Left hindlimb (tissue), 1 donor: ENCODE data around the gene C2.
"Not testable (repeated sequence)": the region's sequence is repeated elsewhere in the genome, so short reads cannot be mapped to it uniquely, and the experiment has no call there.

Source experiments
- DNase-seq: peaks from one replicate; pipeline ENCODE4 v3.0.0-alpha.2; 2018

Gene C2

DNA sequence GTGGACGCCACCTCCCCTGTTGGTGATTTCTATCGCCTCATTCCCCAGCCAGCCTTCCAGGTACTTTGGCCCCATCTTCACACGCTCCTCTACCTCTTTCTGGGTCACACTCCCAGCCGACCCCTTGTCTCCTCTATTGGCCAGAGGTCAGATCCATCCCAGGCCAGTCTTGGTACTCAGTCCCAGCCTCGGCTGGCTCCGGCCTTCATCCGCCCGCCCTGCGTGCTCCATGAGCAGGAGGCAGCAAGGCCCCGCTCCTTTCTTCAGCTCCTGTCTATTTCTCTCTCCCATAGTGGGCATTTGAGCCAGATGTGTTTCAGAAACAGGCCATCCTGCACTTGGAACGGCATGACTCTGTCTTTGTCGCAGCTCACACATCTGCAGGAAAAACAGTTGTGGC lies 34.1 kb downstream of the C2 start:
- peak; percentile 25 for DNase-seq

DNA sequence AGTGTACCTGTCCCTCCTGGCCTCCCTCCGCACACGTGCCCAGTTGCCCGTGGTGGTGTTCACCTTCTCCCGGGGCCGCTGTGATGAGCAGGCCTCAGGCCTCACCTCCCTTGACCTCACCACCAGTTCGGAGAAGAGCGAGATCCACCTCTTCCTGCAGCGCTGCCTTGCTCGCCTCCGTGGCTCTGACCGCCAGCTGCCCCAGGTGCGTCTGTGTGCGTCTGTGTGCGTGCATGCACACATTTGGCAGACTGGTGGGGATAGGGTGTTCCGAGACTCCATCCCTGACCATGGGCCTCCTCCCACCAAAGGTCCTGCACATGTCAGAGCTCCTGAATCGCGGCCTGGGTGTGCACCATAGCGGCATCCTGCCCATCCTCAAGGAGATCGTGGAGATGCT lies 36.4 kb downstream of the C2 start:
- no peak for DNase-seq

DNA sequence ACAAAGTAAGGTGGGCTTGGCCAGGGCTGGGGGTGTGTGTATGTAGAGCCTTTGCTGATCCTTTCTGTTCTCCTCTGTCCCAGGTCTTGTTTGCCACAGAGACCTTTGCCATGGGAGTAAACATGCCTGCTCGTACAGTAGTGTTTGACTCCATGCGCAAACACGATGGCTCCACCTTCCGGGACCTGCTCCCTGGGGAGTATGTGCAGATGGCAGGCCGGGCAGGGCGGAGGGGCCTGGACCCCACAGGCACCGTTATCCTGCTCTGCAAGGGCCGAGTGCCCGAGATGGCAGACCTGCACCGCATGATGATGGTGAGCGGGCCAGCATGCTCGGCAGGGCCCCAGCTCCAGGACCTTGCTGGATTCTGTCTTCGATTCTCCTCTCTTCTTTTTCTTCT lies 38.2 kb downstream of the C2 start:
- no peak for DNase-seq

DNA sequence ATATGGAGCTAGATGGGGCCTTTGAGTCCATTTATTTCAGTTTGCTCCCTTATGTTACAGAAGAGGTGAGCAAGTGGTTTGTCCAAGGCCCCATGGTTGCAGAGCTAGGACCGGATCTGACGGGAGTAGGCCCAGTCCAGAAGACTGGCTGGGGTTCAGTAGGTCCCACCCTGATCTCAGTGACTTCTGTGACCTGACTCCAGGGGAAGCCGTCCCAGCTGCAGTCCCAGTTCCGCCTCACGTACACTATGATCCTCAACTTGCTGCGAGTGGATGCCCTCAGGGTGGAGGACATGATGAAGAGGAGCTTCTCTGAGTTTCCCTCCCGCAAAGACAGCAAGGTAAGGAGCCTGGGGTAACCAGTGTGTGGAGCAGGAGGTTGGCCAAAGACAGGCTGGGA lies 39.0 kb downstream of the C2 start:
- DNase-seq: no peak

DNA sequence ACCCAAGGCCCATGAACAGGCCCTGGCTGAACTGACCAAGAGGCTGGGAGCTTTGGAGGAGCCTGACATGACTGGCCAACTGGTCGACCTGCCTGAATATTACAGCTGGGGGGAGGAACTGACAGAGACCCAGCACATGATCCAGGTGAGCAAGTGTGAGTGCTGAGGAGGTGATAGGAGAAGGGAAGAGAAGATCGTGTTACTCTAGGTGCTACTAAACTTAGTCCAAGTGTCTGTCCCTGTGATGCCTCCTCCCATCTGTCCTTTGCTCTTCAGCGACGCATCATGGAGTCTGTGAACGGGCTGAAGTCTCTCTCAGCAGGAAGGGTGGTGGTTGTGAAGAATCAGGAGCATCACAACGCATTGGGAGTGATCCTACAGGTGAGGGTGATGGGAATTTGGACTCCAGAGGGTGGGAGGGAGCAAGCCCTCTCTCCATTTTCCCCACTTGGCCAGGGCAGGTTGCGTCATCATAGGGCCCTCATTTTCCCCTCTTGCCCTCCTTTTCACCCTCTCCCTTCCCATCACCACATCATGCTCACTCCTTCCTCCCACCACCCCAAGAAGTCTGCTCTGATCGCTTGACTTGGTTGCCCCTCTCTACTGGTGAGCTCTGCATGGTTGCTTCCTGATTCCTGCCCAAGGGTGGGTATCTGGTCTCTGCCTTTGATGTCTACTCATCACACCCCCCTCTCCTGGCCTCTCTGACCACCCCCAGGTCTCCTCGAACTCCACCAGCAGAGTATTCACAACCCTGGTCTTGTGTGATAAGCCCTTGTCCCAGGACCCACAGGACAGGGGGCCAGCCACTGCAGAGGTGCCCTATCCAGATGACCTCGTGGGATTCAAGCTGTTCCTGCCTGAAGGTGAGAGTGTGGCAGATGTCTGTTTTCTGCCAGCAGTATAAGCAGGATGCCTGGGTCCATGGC lies 39.7 kb downstream of the C2 start:
- no peak for DNase-seq

DNA sequence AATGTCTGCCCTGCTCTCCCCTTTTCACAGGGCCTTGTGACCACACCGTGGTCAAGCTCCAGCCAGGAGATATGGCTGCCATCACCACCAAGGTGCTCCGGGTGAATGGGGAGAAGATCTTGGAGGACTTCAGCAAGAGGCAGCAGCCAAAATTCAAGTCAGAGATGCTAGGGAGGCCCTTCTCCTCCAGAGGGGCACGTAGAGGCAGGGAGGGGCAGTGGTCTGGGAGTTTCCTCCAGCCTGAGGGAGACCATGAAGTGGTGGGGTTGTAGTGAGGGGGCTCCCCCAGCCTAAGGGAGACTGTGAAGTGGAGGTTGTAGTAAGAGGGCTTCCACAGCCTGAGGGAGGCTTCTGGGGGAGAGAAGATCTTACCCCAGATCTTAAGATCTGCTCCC lies 40.4 kb downstream of the C2 start:
- DNase-seq: no peak

DNA sequence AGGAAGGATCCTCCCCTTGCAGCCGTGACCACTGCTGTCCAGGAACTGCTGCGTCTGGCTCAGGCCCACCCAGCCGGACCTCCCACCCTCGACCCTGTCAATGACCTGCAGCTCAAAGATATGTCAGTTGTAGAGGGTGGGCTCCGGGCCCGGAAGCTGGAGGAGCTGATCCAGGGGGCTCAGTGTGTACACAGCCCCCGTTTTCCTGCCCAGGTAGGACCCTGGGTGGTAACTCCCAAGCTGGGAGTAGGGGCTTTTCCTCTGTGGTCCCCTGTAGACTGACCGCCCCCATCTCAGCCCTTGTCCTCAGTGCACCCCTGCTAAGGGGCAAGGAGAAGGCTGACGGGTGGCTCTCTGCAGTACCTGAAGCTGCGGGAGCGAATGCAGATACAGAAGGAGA lies 40.8 kb downstream of the C2 start:
- DNase-seq: no peak

DNA sequence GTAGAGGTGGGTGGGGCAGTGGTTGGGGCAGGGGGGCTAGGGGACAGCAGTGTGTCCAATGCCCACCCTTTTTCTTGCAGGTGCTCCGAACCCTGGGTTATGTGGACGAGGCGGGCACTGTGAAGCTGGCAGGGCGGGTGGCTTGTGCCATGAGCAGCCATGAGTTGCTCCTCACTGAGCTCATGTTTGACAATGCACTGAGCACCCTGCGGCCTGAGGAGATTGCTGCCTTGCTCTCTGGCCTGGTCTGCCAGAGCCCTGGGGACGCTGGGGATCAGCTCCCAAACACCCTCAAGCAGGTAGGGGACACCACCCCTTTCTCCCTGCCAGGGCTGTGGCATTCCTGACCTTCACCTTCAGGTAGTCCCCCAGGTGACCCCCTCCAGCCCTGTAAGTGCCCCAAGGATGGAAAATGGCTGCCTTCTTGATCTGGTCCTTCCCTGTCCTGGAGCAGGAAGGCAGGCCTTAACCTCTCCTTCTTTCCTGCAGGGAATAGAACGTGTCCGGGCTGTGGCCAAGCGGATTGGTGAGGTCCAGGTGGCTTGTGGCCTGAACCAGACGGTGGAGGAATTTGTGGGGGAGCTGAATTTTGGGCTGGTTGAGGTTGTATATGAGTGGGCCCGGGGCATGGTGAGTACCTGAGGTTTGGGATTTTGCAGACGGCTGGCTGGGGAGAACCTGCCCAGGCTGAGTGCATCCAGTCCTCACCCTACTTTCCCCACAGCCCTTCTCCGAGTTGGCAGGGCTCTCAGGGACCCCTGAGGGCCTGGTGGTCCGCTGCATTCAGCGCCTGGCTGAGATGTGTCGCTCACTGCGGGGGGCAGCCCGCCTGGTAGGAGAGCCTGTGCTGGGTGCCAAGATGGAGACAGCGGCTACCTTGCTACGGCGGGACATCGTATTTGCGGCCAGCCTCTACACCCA lies 41.5 kb downstream of the C2 start:
- DNase-seq: no peak

DNA sequence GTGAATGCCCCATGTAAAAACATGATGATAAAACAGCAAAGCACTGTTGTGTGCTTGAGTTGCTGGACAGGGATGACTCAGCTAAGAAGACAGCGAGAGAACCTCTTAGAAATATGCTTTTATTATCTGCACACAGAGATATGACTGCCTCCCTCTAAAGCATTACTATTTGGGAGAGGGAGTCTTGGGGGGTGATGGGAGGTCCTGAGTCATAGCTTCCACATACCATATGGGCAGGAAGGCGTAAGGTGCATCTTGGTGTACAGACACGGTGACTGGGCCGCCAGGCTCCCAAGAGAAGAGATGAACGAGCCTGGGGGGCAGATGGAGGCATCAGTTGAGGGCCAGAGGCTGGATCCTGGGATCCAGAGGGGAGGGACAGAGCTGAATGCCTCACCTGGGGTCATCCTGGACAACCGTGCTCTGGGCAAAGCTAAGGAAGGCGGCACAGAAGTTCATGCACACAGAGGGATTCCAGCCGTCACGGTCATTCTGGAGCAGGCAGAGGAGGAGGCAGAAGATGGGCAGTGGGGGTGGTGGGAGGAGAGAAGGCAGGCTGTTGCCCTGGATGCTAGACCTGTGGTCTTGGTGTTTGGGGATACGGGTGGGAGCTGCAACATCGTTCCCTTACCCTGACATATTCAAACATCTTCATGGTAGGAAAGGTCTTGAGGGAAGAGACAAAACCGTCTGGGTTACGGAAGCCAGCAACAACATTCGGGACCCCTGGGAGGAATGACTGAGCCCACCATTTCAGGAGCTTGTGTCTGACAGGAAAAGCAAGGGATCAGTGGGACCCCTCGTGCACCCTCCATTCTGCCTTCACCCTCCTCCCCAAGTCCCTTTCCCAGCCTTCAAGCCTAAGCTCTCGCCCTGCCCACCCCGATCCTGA lies 42.4 kb downstream of the C2 start:
- DNase-seq: peak; percentile 27

DNA sequence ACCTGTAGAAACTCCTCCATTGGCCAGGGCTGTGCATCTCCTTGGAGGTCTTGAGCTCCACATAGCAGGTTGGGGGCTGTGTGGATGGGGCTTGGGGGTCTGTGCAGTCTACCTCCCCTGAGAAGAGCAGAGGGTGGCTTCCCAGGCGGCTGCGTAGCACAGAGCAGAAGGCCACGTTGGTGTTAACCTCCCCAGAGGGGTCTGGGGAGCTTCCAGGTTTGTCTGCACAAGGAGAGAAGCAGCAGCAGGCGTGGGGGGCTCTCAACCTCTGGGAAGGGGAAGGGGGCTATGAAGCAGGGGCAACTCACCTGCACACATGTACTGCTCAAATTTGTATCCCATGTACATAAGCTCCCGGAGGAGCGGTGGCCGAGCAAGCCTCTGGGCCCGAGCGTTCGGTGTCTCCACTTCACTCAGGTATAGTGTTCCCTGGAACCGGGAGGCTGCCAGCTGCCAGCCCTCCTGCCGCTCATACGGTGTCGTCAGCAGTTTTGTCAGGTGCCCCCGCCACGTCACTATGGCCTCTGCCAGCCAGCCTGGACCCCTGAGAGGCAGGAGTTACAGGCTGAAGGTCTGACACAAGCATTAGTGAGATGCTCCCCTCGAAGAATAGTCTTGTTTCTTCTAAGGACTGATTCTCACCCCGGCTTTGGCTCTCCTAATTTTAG lies 43.2 kb downstream of the C2 start:
- peak; percentile 27 for DNase-seq

DNA sequence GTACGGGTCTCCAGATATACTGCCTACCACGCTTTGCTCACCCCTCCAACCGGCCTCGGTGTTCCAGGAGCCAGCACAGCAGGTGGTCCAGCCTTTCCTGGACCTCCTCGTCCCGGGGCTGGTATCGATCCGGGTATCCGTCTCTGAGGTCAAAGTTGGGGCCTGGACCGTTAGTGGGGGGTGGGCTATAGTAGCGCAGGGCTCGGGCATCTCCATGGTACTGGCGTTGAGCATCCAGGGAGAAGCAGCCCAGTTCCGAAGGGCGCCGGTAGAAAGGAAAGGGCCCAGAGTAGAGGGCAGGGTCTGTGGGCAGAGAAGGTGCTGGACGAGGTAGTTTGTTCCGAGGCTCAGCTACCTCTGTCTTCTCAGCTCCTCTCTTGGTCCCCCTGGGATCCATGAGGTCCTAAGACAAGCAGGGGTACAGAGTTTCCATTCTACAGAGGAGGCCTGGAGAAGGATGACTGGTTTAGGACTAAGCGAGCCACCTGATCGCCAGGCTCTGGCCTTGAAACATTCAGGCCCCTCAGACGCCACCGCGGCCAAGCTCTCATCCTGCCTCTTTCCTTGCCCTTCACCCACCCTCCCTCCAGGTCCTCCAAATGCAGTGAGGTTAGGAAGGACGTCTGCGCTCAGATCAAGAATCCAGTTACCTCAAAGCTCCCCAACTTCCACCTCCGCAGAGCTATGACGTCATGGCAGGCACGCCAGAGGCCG lies 43.9 kb downstream of the C2 start:
- DNase-seq: peak; percentile 37

DNA sequence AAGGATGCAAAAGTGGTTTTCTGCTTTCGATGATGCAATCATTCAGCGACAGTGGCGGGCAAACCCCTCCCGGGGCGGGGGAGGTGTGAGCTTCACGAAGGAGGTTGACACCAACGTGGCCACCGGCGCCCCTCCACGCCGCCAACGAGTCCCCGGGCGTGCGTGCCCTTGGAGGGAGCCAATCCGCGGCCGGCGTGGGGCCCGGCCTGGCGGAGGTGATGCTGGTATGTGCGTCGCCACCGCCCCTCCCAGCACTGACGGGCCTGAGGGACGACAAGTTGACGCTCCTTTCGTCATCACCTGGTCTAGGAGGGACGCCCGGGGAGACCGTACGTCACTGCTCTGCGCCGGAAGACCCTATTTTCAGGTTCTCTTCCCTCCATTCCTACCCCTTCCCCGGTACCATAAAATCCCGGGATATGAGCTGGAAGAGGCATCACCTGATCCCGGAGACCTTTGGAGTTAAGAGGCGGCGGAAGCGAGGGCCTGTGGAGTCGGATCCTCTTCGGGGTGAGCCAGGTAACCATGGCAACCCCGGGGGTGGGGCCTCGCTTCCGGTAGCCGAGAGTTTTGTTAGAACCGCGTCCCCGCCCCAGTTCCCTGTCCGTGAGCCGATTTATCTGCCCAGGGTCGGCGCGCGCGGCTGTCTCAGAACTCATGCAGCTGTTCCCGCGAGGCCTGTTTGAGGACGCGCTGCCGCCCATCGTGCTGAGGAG lies 44.6 kb downstream of the C2 start, which contains the start of gene DXO:
Gene DXO (minus strand): TSS at position 146 of the 716 bp plus-strand sequence. CDS start 463 bp downstream, outside the sequence.
- DNase-seq: peak; percentile 97

DNA sequence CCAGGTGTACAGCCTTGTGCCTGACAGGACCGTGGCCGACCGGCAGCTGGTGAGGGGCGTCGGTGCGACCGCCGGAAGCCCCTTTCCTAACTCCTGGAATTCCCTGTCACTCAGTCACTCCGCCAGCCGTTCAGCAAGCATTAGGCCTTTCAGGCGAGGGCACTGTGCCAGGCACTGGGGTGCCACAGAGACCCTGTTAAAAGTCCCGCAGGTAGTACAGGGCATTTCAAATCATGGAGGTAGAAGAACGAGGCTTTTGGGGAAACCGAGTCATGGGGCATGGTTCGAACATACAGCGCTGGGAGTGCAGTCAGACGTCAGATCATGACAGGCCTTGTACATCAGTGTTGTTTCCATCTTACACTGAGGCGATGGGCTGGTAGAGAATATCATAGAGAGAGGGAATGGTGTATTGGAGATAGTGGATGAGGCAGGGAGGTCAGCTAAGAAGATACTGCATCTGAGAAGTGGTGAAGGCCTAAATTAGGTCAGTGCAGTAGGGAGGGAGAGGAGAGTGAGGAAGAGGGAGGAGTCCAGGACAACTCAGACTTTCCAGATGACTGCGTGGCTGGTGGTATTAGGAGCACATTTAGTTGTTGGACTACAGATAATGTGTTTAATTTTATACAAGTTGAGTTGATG lies 45.3 kb downstream of the C2 start:
- DNase-seq: peak; percentile 28

DNA sequence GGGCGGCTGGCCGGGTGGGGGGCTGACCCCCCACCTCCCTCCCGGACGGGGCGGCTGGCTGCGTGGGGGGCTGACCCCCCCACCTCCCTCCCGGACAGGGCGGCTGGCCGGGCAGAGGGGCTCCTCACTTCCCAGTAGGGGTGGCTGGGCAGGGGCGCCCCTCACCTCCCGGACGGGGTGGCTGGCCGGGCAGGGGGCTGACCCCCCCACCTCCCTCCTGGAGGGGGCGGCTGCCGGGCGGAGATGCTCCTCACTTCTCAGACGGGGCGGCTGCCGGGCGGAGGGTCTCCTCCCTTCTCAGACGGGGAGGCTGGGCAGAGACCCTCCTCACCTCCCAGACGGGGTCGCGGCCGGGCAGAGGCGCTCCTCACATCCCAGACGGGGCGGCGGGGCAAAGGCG lies 48.5 kb downstream of the C2 start:
- not testable (repeated sequence) for DNase-seq

DNA sequence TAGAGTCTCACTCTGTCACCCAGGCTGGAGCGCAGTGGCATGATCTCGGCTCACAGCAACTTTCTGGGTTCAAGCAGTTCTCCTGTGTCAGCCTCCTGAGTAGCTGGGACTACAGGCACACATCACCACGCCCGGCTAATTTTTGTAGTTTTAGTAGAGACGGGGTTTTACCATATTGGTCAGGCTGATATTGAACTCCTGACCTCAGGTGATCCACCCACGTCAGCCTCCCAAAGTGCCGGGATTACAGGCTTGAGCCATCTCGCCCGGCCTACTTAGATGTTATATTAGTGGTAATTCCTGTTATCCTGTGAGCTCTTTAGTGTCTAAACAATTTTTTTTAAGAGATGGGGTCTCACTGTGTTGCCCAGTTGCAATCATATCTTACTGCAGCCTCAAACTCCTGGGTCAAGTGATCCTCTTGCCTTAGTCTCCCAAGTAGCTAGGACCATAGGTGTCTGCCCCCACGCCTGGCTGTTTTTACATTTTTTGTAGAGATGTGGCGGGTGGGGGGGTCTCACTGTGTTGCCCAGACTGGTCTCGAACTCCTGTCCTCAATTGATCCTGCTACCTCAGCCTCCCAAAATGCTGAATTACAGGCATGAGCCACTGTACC lies 50.4 kb downstream of the C2 start:
- no peak for DNase-seq

DNA sequence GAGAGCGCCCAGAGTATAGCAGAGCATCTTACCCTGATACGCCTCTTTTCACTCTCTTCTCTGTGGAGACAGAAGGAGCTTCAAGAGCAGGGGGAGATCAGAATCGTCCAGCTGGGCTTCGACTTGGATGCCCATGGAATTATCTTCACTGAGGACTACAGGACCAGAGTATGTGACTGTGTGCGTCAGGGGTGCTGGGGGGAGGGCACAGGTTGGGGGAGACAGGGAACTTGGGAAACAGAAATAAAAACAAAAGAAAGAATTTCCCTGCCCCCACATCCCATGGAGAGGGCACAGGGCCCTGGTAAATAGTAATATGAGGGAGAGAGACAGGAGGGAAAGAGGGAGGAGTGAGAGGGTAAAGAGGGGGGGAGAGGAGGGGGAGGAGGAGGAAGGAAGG lies 51.3 kb downstream of the C2 start:
- no peak for DNase-seq

DNA sequence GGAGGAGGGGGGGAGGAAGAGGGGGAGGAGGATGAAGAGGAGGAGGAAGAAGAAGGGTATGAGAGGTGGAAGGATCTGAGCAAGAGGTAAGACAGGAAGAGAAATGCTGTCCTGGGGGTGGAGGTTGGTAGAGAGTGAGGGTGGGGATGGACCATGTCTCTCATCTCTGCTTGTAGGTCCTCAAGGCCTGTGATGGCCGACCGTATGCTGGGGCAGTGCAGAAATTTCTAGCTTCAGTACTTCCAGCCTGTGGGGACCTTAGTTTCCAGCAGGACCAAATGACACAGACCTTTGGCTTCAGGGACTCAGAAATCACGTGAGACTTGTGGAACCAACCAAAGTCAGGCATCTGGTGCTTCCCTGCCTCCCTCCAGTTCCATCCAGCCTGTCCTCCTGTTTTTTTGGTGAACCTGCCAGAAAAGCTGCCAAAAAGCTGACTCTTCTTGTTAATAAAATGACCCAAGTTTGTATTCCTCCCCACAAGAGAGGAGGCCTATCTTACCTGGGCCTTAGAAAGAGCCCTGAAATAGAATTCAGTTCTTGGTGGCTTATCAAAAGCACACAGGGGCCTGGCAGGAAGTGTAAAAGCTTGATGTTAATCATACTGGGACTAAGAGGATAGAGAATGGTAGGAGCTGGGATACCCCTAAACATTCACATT lies 51.9 kb downstream of the C2 start:
- DNase-seq: no peak

DNA sequence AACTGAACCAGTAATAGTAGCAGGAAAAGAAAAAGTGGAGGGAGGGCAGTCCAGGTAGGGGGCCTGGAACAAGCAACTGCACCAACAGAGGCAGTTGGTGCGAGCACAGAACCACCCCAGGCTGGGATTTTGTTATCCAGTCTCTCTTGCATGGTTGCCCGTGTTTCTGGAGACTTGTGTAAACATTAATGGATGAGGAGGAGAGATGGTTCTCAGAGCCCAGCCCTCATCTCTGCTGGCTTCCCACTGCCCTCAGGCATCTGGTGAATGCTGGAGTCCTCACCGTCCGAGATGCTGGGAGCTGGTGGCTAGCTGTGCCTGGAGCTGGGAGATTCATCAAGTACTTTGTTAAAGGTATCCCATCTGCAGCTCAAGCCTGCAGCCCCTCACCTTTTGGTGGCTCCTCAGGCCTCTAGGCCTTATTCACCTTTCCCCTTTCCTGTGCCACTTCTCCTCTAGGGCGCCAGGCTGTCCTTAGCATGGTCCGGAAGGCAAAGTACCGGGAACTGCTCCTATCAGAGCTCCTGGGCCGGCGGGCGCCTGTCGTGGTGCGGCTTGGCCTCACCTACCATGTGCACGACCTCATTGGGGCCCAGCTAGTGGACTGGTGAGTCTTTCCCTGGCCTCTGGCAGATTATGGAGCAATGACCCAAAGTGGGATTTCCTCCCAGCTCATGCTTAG lies 52.8 kb downstream of the C2 start:
- not testable (repeated sequence) for DNase-seq
